Cardiac fibroblast (primary cell): ENCODE results near the gene BTBD9.

Experiments
- DNase-seq, 2 donors: peaks; one replicate each; pipeline versions ENCODE4 v3.0.0 to v3.0.0-alpha.2; 2010; ENCODE audit warnings: low read depth in 2 of 2
- H3K4me3 ChIP-seq, 2 donors: replicated peaks in 1 of 2; 1 replicate in 1 of 2; 2 replicates in 1 of 2; pipeline ENCODE4 v1.5.1; 2011; ENCODE audit warnings: low read depth in 2 of 2, low read length in 2 of 2, mild to moderate bottlenecking in 2 of 2, moderate library complexity in 1 of 2
- CTCF ChIP-seq: IDR thresholded peaks from one replicate; pipeline ENCODE4 v1.5.1; 2011; ENCODE audit warnings: low read depth, mild to moderate bottlenecking, low read length, inconsistent platforms

The BTBD9 gene

GRCh38 chr6:38193051-38193450, 446.7 kb downstream of the BTBD9 start:
- H3K4me3 ChIP-seq: no peak overlapping the region
- no peak for DNase-seq
- no peak for TF ChIP-seq CTCF

DNA sequence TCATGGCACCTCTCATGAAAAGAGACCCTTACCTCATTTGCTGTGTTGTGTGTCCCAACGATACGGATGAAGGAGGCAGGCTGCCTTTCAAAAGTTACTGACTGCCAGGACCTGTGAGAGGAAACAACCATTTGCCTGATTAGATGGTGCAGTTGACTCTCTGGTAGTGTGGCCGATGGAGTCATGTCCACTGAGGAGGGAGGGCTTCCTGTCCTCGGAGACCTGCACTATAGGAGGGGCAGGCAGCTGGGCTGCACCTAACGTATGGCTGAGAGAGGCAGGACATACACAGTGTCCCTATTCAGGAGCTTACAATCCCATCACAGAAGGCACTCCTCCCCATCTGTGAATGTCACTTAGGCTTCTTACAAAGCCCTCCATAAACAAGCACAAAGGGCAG, 447.2 kb downstream of the BTBD9 start:
- DNase-seq: no peak
- TF ChIP-seq CTCF: no peak
- H3K4me3 ChIP-seq: no peak overlapping the region

DNA sequence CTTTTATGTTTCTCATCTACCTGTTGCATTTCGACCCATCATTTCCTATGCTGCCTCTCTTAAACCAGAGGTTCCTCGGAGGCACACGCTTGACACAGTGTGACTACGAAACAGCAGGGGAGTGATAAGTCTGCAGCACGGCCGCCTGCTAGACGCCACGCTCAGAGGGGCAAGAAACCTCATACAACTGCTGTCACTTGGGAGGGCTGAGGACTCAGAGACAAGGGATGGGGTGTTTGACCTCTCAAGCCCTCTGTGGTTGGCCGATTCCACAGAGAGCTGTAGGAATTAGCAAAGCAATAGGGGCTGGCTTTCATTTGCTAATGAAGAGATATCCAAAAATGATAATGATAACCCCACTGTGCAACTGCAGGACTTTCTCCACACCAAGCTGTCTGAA, 447.7 kb downstream of the BTBD9 start:
- TF ChIP-seq CTCF: no peak

DNA sequence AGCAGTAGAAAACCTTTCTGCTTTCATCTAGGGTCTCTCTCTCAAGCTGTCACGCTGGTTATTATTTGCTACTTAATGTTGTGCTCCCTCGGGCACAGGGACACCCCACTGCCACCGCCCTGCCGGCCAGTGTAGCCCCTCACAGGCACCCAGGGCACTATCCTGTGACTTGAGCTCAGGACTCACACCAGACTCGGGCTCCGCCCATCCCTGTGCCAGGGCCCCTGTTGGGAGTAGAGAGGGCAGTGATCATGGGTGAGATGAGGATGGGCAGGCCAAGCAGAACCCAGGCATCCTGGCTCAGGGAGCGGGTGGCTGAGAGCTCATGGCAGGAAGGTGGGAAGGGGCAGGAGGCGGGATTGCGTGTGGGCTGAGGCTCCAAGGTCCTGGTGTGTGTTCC, 448.3 kb downstream of the BTBD9 start:
- DNase-seq: no peak
- no peak for TF ChIP-seq CTCF
- H3K4me3 ChIP-seq: no peak overlapping the region

More for the DNA sequence above, 447.7 kb downstream of the BTBD9 start:
- H3K4me3 ChIP-seq: no peak overlapping the region
- no peak for DNase-seq

DNA sequence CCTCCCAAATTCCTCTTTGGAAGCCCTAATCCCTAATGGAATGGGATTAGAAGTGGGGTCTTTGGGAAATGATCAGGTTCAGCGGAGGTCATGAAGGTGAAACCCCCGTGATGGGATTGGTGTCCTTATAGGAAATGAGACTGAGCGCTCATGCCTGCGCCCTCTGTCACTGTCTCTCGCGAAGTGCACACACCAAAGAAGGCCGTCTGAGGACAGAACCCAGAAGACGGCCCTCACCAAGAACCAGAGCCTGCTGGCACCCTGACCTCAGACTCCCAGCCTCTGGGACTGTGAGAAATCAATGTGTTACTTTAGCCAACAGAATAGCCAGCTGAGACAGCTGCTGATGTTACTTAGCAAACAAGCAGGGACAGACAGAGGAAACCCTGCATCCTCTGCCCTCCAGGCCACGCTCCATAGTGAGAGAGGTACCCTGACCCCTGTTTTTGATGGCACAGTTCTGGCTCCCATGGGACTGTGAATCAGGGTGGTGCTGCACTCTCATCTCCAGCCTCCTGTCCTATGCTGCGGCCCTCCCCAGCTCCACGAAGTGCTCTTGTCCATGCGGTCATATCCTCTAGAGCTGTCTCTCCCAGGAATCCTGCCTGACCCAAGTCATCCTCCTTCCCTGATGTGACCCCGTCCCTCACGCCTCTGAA, 450.9 kb downstream of the BTBD9 start:
- TF ChIP-seq CTCF: no peak
- no peak for DNase-seq
- no peak overlapping the region for H3K4me3 ChIP-seq

DNA sequence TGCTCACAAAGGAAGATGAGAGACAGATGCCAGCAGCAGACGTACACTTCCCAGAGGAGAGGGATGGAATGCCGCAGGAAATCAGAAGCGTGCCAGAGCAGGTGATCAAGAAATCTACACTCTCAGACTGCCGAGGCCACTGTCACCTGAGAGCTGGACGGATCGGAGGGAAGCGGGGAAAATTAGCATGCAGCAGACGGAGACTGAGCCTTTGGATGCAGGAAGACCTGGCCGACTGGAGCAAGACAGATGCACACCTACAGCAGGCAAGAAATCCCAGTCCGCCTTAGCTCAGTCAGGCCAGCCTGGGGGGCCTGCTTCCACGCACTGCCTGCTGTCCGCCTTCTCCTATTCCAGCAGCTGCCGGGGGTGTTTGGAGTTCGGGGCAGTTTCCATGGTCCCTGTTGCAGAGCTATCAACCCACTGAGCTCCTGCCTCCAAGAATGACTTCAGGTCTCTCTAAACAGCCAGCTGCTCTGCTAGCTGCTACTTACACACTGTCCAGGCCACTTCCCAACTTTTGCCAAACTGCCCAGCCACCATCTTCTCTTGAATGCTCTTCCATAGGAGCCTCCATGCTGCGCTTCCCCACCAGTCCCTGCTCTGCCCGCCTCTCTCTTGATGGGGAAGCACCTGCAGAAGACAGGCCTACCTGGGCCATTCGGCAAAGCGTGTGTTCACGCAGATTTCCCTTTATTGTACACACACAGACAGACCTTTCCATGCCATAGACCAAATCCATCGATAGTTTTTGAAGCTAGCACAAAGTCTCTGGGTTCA, 451.7 kb downstream of the BTBD9 start:
- no peak for DNase-seq
- TF ChIP-seq CTCF: no peak
- H3K4me3 ChIP-seq: no peak overlapping the region
